Measurements from ENCODE around the gene UGT1A4. TPM values are rescaled to one million over a fixed set of nuclear protein-coding genes. Genes with fewer than 3 reads are reported as not detected.

The UGT1A4 gene
- polyA plus RNA-seq, 3 donors = not detected

DNA sequence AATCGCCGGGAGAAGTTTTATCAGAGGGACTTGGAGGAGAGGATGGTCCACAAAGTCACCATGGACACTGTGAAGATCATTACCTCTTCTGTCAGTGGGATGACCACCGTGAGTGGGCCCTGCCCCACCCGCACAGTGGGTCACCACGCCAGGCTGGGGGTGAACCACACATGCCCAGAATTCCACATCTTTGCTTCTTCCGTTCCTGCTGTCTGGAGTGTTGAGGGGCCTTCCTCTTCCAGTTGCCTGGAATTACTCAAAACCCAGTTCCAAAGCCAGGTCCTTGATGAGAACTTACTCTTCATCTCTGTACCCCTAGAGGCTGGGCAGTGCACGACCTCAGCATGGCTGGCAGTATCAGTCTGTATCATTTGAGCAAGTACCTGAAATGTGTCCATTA lies 81.7 kb downstream of the UGT1A4 start:
- Histone ChIP-seq H3K36me3 (replicated peaks in 1 of 2; ENCODE audit: control insufficient read depth in 1 of 2, insufficient read depth in 2 of 2, low read length in 2 of 2) (no peaks in the 10 kb centered on the region), H2AFZ (ENCODE audit: insufficient read depth, low read depth, low read length, poor library complexity, severe bottlenecking) (no peak overlapping the region), H3K27me3 (ENCODE audit: control insufficient read depth in 2 of 2, insufficient read depth in 2 of 2, low read length in 2 of 2) (no peaks in the 10 kb centered on the region), H3K9me3 (replicated peaks in 1 of 2; ENCODE audit: control insufficient read depth in 1 of 2, insufficient read depth in 1 of 2, low read length in 2 of 2) (no peaks in the 10 kb centered on the region), H4K20me1 (ENCODE audit: insufficient read depth, low read length) (no peaks in the 10 kb centered on the region), H3K79me2 (ENCODE audit: insufficient read depth, low read length) (no peaks in the 10 kb centered on the region), H3K4me1 (ENCODE audit: control insufficient read depth in 1 of 2, insufficient read depth in 2 of 2, low read length in 2 of 2) (no peaks in the 10 kb centered on the region), H3K4me2 (replicated peaks; ENCODE audit: extremely low read depth, low read length, poor library complexity, severe bottlenecking) (no peak overlapping the region), H3K4me3 (replicated peaks in 1 of 3; ENCODE audit: low read depth in 2 of 3, low read length in 3 of 3) (no peak overlapping the region), H3K9ac (ENCODE audit: insufficient read depth, low read length, poor library complexity, severe bottlenecking) (no peak overlapping the region), H3K27ac (ENCODE audit: low read depth in 1 of 2, low read length in 2 of 2) (no peak overlapping the region)
- H3K27me3 Mint-ChIP-seq (ENCODE audit: low read depth in 3 of 3) = peaks cover 3 to 10% (median 8%) of the 10 kb centered on the region in 3 donors
- no peak overlapping the region for H3K4me3 Mint-ChIP-seq
- H3K9me3 Mint-ChIP-seq = peaks cover 0 to 3% (median 0%) of the 10 kb centered on the region in 7 donors
- no peaks in the 10 kb centered on the region for H3K4me1 Mint-ChIP-seq
- DNase-seq = no peak
- intact Hi-C loops (cut with micrococcal nuclease) = no loop called here
- TF ChIP-seq, protein P1, sequence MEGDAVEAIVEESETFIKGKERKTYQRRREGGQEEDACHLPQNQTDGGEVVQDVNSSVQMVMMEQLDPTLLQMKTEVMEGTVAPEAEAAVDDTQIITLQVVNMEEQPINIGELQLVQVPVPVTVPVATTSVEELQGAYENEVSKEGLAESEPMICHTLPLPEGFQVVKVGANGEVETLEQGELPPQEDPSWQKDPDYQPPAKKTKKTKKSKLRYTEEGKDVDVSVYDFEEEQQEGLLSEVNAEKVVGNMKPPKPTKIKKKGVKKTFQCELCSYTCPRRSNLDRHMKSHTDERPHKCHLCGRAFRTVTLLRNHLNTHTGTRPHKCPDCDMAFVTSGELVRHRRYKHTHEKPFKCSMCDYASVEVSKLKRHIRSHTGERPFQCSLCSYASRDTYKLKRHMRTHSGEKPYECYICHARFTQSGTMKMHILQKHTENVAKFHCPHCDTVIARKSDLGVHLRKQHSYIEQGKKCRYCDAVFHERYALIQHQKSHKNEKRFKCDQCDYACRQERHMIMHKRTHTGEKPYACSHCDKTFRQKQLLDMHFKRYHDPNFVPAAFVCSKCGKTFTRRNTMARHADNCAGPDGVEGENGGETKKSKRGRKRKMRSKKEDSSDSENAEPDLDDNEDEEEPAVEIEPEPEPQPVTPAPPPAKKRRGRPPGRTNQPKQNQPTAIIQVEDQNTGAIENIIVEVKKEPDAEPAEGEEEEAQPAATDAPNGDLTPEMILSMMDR (IDR thresholded peaks at IDR 0.05) = no peak
- peak overlapping the region in 1 of 7 donors; percentile 55 for H3K27ac Mint-ChIP-seq
- 90% methylated on average over 6 of the region's 7 CpGs for WGBS (ENCODE audit: insufficient coverage)
- H3K36me3 Mint-ChIP-seq = no peaks in the 10 kb centered on the region

DNA sequence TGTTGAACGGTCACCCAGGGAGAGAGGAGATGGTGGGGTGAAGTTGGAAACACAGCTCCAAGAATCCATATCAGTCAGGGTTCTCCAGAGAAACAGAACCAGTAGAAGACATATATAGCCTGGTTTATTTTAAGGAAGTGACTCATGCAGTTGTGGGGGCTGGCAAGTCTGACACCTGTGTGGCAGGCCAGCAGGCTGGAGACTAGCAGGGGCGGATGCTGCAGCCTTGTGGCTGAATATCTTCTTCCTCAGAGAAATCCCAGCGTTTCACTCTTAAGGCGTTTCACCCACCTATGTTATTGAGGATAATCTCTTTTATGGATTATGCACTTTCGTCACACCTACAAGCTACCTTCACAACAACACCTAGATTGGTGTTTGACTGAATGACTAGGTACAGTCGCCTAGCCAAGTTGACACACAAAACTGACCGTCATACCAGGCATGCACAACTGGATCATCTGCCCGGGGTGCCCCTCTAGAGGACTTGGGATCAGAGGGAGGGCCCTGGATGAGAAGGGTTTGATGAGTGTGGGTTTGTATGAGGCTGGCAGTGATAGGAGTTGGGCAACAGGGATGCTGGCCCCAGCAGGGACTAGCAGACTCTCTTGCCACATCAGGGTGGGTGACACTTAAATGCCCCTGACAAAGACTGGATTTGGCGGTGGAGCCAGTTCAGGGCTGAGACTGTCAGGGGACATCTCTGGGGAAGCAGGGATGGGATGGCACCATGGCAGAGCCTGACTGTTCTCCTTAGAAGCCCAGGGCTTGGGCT lies 83.0 kb downstream of the UGT1A4 start:
- H2AFZ ChIP-seq (ENCODE audit: insufficient read depth, low read depth, low read length, poor library complexity, severe bottlenecking) = no peak overlapping the region
- no peak overlapping the region for H3K27ac ChIP-seq (ENCODE audit: low read depth in 1 of 2, low read length in 2 of 2)
- WGBS (ENCODE audit: insufficient coverage) = 100% methylated on average over 3 of the region's 9 CpGs
- H3K79me2 ChIP-seq (ENCODE audit: insufficient read depth, low read length) = no peaks in the 10 kb centered on the region
- H3K36me3 ChIP-seq (replicated peaks in 1 of 2; ENCODE audit: control insufficient read depth in 1 of 2, insufficient read depth in 2 of 2, low read length in 2 of 2) = no peaks in the 10 kb centered on the region
- H3K4me3 ChIP-seq (replicated peaks in 1 of 3; ENCODE audit: low read depth in 2 of 3, low read length in 3 of 3) = no peak overlapping the region
- no peaks in the 10 kb centered on the region for H3K4me1 ChIP-seq (ENCODE audit: control insufficient read depth in 1 of 2, insufficient read depth in 2 of 2, low read length in 2 of 2)
- peak overlapping the region in 1 of 7 donors; percentile 72 for H3K27ac Mint-ChIP-seq
- no peaks in the 10 kb centered on the region for H3K9me3 ChIP-seq (replicated peaks in 1 of 2; ENCODE audit: control insufficient read depth in 1 of 2, insufficient read depth in 1 of 2, low read length in 2 of 2)
- no peak for DNase-seq
- TF ChIP-seq, protein P1 (IDR thresholded peaks at IDR 0.05) = no peak
- H3K9ac ChIP-seq (ENCODE audit: insufficient read depth, low read length, poor library complexity, severe bottlenecking) = no peak overlapping the region
- H3K27me3 ChIP-seq (ENCODE audit: control insufficient read depth in 2 of 2, insufficient read depth in 2 of 2, low read length in 2 of 2) = no peaks in the 10 kb centered on the region
- H4K20me1 ChIP-seq (ENCODE audit: insufficient read depth, low read length) = no peaks in the 10 kb centered on the region
- no peaks in the 10 kb centered on the region for H3K36me3 Mint-ChIP-seq
- H3K27me3 Mint-ChIP-seq (ENCODE audit: low read depth in 3 of 3) = peaks cover 3 to 10% (median 8%) of the 10 kb centered on the region in 3 donors
- no peak overlapping the region for H3K4me2 ChIP-seq (replicated peaks; ENCODE audit: extremely low read depth, low read length, poor library complexity, severe bottlenecking)
- H3K4me3 Mint-ChIP-seq = no peak overlapping the region
- no peaks in the 10 kb centered on the region for H3K4me1 Mint-ChIP-seq
- peaks cover 0 to 3% (median 0%) of the 10 kb centered on the region in 7 donors for H3K9me3 Mint-ChIP-seq
- intact Hi-C loops (cut with micrococcal nuclease) = no loop called here

Data from CD14-positive monocyte (primary cell).